ENCODE results near the gene PAWR. TPM values are rescaled to one million over a fixed set of nuclear protein-coding genes. Genes with fewer than 3 reads are reported as not detected.
"Not testable (repeated sequence)": the region's sequence is repeated elsewhere in the genome, so short reads cannot be mapped to it uniquely, and the experiment has no call there.

Gene PAWR
- total RNA-seq, 1 donor from 2014 or later, result 63.4 TPM

DNA sequence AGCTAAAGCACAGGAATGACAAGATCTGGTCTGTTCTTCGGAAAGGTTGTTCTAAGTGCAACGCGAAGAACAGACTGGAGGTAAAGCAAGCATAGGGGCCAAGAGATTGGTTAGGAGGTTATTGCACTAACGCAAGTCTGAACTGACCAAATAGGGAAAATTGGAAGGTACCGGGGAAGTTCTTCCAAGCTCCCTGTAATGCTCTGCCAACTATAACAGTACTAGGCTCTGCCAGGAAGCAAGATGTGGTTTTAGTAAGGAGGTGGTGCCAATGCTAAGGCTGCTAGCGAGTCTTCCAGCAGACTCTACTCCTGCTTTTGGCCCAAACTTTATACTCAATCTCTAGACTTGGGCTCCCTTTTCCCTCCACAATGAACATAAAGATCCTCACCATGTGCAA, 138.6 kb downstream of the PAWR start:
- DNase-seq (ENCODE audit: low read depth in 2 of 2), result peak in 1 of 2 donors; percentile 59

DNA sequence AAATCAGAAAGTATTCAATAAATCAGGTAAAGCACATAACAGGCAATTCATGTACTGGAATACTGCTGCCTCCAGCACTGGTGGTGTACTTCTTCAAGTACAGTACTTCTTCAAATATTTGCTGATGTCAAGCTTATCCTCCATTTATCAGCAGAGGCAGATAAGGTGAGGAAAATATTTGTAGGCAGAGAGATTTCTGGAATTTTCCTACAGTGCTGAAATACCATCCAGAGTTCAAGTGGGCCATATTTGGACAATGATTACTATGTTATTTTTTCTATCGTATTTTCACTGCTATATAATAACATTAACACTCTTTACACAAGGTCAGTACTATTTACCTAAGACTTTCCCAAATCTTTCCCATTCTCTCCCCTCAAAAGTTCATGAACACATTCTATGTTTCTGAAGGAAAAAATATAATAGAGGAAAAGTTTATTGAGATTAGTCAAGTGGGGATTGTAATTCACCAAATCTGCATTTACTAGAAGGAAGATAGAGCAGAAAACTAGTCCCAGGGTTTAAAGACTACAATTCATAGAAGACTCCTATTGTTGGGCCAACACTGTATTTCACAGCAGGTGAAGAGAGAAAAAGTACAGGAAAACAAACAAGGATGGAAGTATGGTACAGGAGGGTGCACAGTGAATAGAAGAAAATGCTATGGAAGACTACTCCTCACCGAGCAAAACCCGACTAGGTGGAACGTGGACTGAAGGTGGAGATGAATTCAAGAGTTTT, 141.1 kb downstream of the PAWR start:
- peak; percentile 22 to 59 for DNase-seq (ENCODE audit: low read depth in 2 of 2)

GRCh38 chr12:79548610-79548924, 142.2 kb downstream of the PAWR start:
- DNase-seq (ENCODE audit: low read depth in 2 of 2), result no peak

- DNase-seq (ENCODE audit: low read depth in 2 of 2), result peak; percentile 85 to 95
Measured at GRCh38 chr12:79547735-79548609, 142.8 kb downstream of the PAWR start.

DNA sequence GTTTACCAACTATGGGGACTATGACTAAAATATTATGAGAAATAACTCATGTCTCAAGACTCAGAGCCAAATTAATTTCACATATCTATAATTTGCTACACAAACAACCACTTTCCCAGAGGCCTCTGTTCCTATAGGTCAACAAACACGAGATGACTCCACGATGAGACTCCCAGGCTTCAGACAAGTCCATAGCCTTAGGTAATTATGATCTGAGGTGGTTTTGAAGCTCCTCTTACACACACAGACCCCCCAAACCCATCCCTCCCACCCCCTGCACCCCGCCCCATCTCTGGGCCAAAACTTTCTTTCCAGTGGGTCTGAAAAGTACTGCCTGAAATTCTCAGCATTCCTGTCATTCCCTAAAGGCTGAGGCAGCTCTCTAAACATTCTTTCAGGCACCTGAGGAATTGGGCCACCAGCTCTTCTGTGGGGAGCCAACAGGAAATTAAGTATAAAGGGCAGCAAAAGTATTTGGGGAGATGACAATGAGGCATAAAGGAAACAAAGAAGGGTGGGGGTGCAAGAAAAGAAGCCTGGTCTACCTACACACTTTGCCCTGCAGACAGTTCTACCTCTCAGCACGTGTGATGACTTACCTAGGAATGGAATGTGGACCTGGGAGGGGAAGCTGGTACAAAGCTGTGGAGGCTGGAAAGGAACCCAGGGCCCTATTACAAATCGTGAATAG, 143.6 kb downstream of the PAWR start:
- peak; percentile 67 to 91 for DNase-seq (ENCODE audit: low read depth in 2 of 2)

- no peak for DNase-seq (ENCODE audit: low read depth in 2 of 2)
Measured at GRCh38 chr12:79546466-79547043, 144.2 kb downstream of the PAWR start.

DNA sequence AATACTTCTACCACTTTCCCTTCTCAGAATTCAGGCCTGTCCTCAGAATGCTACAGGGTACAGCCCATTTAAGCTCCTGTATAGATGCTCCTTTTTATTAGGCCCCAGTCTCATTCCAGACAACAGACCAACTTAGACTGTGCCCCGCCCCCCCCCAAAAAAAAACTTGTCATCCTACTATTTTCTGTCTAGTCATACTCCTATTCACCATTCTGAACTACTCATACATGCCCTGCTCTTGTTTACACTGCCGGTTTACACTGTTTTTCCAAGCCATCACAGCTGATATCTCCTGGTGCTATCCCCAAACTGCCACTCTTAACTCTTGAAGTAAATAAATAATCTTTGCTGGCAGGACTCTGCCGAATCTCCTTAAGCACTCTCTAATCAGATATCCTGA, 146.3 kb downstream of the PAWR start:
- not testable (repeated sequence) for DNase-seq (ENCODE audit: low read depth in 2 of 2)

GRCh38 chr12:79537675-79538074, 153.1 kb downstream of the PAWR start:
- no peak for DNase-seq (ENCODE audit: low read depth in 2 of 2)

- DNase-seq (ENCODE audit: low read depth in 2 of 2), result no peak
Measured at GRCh38 chr12:79535751-79536150, 155.0 kb downstream of the PAWR start.

Other genes starting within 250 kb of the PAWR start
- gene PPP1R12A, start 244.1 kb upstream of the PAWR start, total RNA-seq, result 51.7 and 53.2 TPM in 2 replicates